Posterior vena cava (tissue), 2 donors: ENCODE results near the gene LPCAT1. TPM values are rescaled to one million over a fixed set of nuclear protein-coding genes. Genes with fewer than 3 reads are reported as not detected.
"Not testable (repeated sequence)": the region's sequence is repeated elsewhere in the genome, so short reads cannot be mapped to it uniquely, and the experiment has no call there.

Experiments
- DNase-seq: peaks from one replicate; pipeline ENCODE4 v3.0.0-alpha.2; 2020; ENCODE audit warnings: low spot score
- intact Hi-C, 2 donors: fragments of 100-400 bp; cut with DNase I; formaldehyde crosslinking; loops; one replicate each; pipeline versions ENCODE4 v1.14.1 to v1.14.2; 2022 to 2023
- total RNA-seq, 2 donors: library from RNA; stranded (reverse); fragmentation: NEBNext Ultra II Directional; extraction: Animal tissue kit (Norgen Biotek cat#: 25700); gene quantifications; one replicate each; pipeline ENCODE4 v1.2.1, GENCODE V29; 2021
- donor health status: DM: yes; HTN: yes; CAD: no.
- donor health status: DM: yes; HTN: yes; CAD: no.

Gene LPCAT1
- total RNA-seq, 2 donors from 2014 or later, result 30.8 to 36.9 TPM

DNA sequence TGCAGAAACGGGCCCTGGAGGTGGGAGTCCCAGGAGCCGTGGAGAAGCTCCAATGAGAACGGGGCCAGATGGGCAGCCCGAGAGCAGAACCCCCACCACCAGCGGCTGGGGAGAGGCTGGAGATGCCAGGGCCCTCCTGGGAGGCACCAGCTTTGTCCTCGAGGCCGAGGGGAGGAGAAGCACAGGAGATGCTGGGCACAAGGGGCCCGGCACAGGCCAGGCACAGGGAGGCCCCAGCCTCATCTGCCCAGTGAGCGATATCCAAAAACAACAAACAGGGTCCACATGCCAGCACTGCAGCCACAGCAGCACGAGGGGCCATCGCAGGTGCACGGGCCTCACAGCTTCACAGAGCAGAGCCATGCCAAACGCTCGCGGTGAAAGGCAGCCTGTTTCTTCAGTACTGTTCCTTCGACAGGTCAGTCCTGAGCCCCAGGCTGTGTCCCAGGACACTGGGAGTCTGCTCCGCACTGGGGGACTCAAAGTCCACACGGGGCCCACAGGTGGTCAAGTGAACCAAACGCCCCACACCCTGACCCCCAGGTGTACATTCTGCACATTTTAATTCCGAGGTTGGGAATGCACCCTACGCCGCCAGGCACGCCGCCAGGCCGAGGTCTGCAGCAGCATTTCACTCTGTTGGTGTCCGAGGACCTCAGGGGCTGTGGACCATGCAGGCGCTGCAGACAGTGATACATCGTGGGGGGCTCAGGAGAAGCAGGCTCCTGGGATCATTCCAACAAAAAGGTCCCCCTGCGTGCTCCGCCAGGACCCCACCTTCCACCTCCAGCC lies 9.5 kb downstream of the LPCAT1 start:
- intact Hi-C loops, result no loop called here

DNA sequence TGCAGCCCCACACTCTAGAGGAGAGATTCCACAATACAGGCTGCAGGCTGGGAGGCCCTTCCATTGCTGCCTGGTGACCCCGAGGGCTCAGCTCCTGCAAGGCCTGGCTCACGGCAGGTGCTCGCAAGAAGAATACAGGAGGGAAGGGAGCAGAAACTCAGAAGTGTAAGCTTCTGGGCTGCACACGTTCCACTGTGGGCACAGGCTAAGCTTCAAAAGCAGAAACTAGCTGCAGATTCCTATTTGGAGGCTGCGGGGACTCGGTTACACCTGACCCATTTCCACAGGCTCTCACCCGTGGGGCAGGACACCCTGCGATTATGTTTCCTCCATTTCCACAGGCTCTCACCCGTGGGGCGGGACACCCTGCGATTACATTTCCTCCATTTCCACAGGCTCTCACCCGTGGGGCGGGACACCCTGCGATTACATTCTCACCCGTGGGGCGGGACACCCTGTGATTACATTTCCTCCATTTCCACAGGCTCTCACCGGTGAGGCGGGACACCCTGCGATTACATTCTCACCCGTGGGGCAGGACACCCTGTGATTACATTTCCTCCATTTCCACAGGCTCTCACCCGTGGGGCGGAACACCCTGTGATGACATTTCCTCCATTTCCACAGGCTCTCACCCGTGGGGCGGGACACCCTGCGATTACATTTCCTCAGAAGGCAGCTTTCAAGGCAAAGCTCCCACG lies 10.3 kb downstream of the LPCAT1 start:
- DNase-seq, result peak; percentile 55
- intact Hi-C loops, result no loop called here

More for the DNA sequence above, 9.5 kb downstream of the LPCAT1 start:
- peak; percentile 76 for DNase-seq

DNA sequence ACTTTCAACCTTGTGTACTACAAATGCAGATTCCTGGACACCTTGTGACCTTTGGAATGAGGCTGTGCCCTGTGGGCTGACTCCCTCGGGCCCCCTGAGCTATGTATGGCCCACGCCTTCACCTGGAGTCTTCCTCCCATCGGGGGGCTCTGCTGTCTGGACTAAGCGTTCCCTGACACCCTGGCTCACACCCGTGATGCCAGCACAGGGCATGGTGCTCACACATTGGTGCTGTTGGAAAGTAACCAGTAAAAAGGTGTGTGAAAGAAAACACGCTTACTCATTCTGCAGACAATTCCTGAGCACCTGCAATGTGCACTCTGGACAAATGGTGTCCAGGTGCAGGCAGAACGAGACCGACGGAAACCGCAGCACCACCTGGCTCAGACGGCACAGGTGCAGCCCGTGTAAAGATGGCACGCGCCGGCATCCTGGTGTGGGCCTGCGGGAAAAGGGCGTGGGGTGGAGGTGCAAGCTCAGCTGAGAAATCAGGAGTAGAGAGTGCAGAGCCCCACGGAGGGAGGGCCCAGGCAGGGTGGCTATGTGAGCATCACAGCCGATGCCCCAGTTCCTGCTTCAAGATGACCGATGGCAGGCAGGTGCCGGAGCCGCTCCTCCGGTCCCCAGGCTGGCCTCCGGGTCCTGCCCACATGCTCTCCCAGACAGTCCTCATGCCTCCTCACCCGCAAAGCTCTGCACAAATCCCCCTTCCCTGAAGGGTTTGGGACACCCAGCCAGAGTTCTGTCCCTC lies 11.0 kb downstream of the LPCAT1 start:
- intact Hi-C loops, result no loop called here

GRCh38 chr5:1511651-1512540 lies 11.9 kb downstream of the LPCAT1 start:
- intact Hi-C loops, result loop anchor here in 1 of 2 donors (1.0 kb wide), 1 partner anchor 21 kb away; no protein-coding TSS in a partner anchor
- DNase-seq, result peak; percentile 74

More for the DNA sequence above, 11.0 kb downstream of the LPCAT1 start:
- peak; percentile 64 for DNase-seq

- DNase-seq, result peak; percentile 80
- intact Hi-C loops, result loop anchor here in 1 of 2 donors (1.0 kb wide), 1 partner anchor 22 kb away; no protein-coding TSS in a partner anchor
These were observed 12.7 kb downstream of the LPCAT1 start for GRCh38 chr5:1511048-1511447.

GRCh38 chr5:1510631-1511030 lies 13.1 kb downstream of the LPCAT1 start:
- intact Hi-C loops, result loop anchor here in 1 of 2 donors (1.0 kb wide), 1 partner anchor 23 kb away; no protein-coding TSS in a partner anchor
- DNase-seq, result peak; percentile 76

GRCh38 chr5:1510151-1510561 lies 13.6 kb downstream of the LPCAT1 start:
- peak; percentile 66 for DNase-seq
- intact Hi-C loops, result no loop called here

GRCh38 chr5:1509346-1510085 lies 14.2 kb downstream of the LPCAT1 start:
- peak; percentile 69 for DNase-seq
- intact Hi-C loops, result no loop called here

DNA sequence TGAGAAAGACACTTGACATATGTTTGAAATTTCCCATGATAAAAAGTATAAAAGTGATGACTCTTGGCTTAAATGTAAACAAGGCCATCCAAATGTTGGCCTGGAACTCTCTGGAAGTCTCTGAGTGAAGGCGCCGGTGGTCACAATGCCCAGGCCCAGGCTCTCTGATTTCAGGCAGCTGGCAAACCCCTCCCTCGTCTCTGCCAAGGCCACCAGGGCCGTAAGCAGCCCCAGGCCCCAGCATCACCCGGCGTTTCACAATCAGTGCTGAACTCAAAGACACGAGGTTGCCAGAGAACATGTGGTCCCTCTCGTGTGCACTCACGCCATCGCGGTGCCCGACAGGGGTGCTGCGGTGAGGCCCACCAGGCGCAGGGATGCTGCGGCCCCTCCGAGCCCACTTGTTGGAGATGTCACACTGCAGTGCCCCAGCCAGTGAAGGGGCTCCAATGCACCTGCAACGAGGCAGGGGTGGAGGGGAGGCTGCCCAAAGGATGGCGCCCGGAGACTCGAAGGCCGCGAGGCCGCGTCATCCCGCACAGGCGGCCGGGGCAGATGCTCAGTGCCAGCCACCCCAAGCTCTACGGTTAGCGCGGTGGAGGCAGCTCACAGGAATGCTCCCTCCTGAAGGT lies 15.0 kb downstream of the LPCAT1 start:
- intact Hi-C loops, result no loop called here
- DNase-seq, result peak; percentile 75

- DNase-seq, result peak; percentile 71
- intact Hi-C loops, result no loop called here
These were observed 15.7 kb downstream of the LPCAT1 start for GRCh38 chr5:1507961-1508658.

DNA sequence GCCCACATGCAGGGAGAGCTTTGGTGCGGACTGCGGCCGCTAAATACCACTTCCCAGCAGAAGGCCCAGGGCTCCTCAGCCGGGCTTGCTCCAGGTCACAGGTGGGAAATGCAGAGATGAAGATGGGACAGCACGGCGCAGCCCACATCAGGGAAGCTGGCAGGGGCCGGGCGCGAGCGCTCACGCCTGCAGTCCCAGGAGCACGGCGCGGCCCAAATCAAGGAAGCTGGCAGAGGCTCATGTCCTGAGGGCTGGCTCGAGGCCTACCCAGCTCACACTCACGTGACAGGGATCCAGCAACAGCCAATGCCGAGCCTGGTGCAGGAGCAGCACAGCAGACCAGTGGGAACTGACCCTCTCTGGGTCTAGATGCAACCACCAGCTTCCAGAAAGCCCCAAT lies 16.3 kb downstream of the LPCAT1 start:
- peak; percentile 79 for DNase-seq
- intact Hi-C loops, result no loop called here

DNA sequence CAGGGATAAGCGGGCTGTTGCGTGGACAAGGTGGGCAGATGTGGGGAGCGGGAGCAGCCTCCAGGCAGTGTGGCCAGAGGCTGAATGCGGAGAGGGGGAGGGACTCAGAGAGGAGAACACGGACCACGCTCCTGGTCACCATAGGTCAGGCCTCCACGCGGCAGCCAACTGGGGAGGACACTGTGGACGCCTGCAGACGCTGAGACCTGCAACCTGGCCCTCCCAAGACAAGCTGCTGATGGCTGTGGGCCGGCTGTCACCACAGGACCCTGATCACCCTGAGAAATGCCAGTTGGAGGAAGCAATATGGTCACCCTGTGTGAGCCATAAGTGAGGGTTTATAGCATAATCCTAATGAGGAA lies 16.8 kb downstream of the LPCAT1 start:
- peak; percentile 76 for DNase-seq
- intact Hi-C loops, result no loop called here

DNA sequence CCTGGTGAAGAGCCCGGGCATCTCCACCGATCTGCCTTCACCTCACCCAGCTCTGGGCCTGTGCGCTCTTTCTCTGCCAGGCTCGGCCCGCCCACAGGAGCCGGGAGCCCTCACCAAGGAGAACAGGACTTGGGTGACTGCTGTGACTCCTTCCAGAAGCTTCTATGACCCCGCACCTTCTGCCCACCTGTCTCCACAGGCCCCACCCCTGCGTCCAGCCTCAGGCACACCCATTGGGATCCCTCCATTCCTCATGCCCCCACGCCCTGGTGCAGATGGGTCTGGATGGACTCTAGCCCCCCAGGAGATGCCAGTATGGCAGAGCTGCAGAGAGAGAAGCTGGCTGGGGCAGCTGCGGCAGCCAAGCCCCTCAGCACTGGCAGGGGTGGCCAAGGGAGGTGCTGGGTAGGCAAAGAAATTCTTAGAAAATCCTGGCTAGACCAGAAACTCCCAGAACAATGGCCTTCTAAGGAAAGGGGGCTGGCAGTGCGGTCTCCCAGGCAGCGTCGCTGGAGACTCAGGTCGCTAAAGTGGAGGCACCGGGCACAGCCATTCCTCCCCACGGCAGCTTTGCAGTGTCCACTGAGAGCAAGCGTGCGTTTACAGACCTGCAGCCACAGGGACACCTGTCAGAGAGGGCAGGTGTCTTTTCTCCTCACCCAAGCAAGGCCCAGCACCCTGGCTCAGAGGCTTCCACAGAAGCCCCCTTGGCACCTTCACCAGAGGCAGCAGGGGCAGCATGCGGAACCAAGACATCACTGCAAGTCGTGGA lies 17.3 kb downstream of the LPCAT1 start:
- peak; percentile 64 for DNase-seq
- intact Hi-C loops, result no loop called here

DNA sequence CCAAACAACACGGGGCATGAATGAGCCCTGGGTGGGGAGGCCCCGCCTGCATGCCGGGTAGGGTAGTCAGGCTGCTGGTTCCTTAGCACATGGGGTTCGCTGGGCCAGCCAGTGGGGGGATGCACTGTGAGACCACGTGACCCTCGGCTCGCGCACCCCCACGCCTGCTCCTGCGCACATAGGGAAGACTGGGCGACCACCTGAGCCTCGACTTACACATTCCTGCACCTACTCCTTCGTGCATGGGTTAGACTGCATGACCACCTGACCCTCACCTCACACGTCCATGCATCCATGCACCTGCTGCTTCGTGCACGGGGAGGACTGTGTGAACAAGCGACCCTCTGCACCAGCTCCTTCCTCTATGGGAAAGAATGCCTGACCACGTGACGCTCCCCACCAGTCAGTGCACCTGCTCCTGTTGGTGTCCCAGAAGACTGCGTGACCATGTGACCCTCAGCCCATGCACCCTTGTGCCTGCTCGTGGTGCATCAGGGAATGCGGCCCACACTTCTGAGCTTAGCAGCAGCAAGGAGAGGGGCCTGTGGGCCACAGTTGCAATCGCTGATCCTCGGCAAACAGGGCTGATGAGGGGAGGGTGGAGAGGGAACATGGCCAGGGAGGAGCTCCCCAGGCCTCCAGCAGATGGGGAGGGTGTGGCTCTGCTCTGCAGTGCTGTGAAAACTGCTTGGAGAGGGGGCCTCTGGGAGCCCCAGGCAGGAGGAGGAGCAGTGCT lies 18.1 kb downstream of the LPCAT1 start:
- no peak for DNase-seq
- intact Hi-C loops, result no loop called here

DNA sequence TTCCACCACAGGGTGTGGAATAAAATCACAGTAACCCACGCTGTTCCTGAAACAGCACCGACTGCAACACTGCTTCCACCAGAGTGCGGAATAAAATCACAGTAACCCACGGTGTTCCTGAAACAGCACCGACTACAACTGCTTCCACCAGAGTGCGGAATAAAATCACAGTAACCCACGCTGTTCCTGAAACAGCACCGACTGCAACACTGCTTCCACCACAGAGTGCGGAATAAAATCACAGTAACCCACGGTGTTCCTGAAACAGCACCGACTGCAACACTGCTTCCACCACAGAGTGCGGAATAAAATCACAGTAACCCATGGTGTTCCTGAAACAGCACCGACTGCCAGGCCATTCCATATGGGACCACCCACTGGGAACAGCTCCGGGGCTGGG lies 18.7 kb downstream of the LPCAT1 start:
- DNase-seq, intact Hi-C loops: not testable (repeated sequence)

GRCh38 chr5:1504617-1505016 lies 19.1 kb downstream of the LPCAT1 start:
- intact Hi-C loops, result no loop called here
- DNase-seq, result no peak
